DMS 273 (cell line): ENCODE data around the gene PNN.
"Not testable (repeated sequence)": the region's sequence is repeated elsewhere in the genome, so short reads cannot be mapped to it uniquely, and the experiment has no call there.

ENCODE experiments used
- DNase-seq: peaks from one replicate; lab custom pipeline; 2025; ENCODE audit not compliant: unreplicated experiment; lab: John Stamatoyannopoulos, UW

Gene PNN

GRCh38 chr14:39174560-39175444 is at the start of gene PNN:
Gene PNN, plus strand, starts transcription at chr14:39175254. Its CDS starts 26 bp downstream, at chr14:39175280.
- DNase-seq = peak; percentile 100

- DNase-seq = not testable (repeated sequence)
Observed at GRCh38 chr14:39137835-39138234, 37.2 kb upstream of the PNN start.

GRCh38 chr14:39138440-39138839 is 36.6 kb upstream of the PNN start:
- no peak for DNase-seq

GRCh38 chr14:39140170-39140569 is 34.9 kb upstream of the PNN start:
- no peak for DNase-seq

GRCh38 chr14:39141623-39142022 is 33.4 kb upstream of the PNN start:
- not testable (repeated sequence) for DNase-seq

GRCh38 chr14:39143226-39143625 is 31.8 kb upstream of the PNN start:
- DNase-seq = not testable (repeated sequence)

GRCh38 chr14:39145266-39145966 is 29.6 kb upstream of the PNN start:
- DNase-seq = no peak

- DNase-seq = no peak
Observed at GRCh38 chr14:39154594-39155189, 20.4 kb upstream of the PNN start.

- no peak for DNase-seq
Observed at GRCh38 chr14:39157491-39157890, 17.6 kb upstream of the PNN start.

GRCh38 chr14:39158222-39158858 is 16.7 kb upstream of the PNN start:
- no peak for DNase-seq

- DNase-seq = no peak
Observed at GRCh38 chr14:39160494-39160893, 14.6 kb upstream of the PNN start.

- not testable (repeated sequence) for DNase-seq
Observed at GRCh38 chr14:39167797-39168320, 7.2 kb upstream of the PNN start.

- no peak for DNase-seq
Observed at GRCh38 chr14:39168591-39168990, 6.5 kb upstream of the PNN start.

- DNase-seq = no peak
Observed at GRCh38 chr14:39169541-39169900, 5.5 kb upstream of the PNN start.

GRCh38 chr14:39173198-39173597 is 1.9 kb upstream of the PNN start:
- DNase-seq = no peak

- DNase-seq = peak; percentile 70
Observed at GRCh38 chr14:39175445-39176262, 600 bp downstream of the PNN start.

- no peak for DNase-seq
Observed at GRCh38 chr14:39176263-39177167, 1.5 kb downstream of the PNN start.

- no peak for DNase-seq
Observed at GRCh38 chr14:39177168-39177545, 2.1 kb downstream of the PNN start.

GRCh38 chr14:39179042-39179441 is 4.0 kb downstream of the PNN start:
- DNase-seq = no peak
